SK-N-SH treated with all-trans-retinoic acid at 6 μM for 48 hours (cell line): ENCODE data around the gene SAXO1.
"Not testable (repeated sequence)": the region's sequence is repeated elsewhere in the genome, so short reads cannot be mapped to it uniquely, and the experiment has no call there.

Experiments used
- ATAC-seq: fragments of 200-7000 bp; cut with Tn5 transposase; 3 replicates; pipeline ENCODE4 v1.9.1; 2020; ENCODE audit warnings: mild to moderate bottlenecking, moderate library complexity
- CSDC2 ChIP-seq: fragments of 250-450 bp; sonication (Bioruptor Pico); IDR thresholded peaks from 2 replicates; pipeline ENCODE4 v1.5.0; 2020; ENCODE audit warnings: mild to moderate bottlenecking, moderate library complexity
- CSRNP3 ChIP-seq: fragments of 250-450 bp; sonication (Bioruptor Pico); IDR thresholded peaks from 2 replicates; pipeline ENCODE4 v1.5.1; 2021; ENCODE audit warnings: mild to moderate bottlenecking, moderate library complexity
- ESRRG ChIP-seq: fragments of 250-450 bp; sonication (Bioruptor Pico); IDR thresholded peaks from 2 replicates; pipeline ENCODE4 v1.6.1; 2021; ENCODE audit warnings: mild to moderate bottlenecking
- GLIS3 ChIP-seq: fragments of 250-450 bp; sonication (Bioruptor Pico); IDR thresholded peaks from 2 replicates; pipeline ENCODE4 v1.5.0; 2020; ENCODE audit warnings: mild to moderate bottlenecking, moderate library complexity
- ISL1 ChIP-seq: fragments of 250-450 bp; sonication (Bioruptor Pico); IDR thresholded peaks from 2 replicates; pipeline ENCODE4 v2.1.2; 2022; ENCODE audit warnings: mild to moderate bottlenecking, moderate library complexity
- OSR1 ChIP-seq: fragments of 250-450 bp; sonication (Bioruptor Pico); IDR thresholded peaks from 2 replicates; pipeline ENCODE4 v1.8.0; 2022; ENCODE audit warnings: moderate library complexity, mild to moderate bottlenecking, inconsistent platforms
- PATZ1 ChIP-seq: fragments of 250-450 bp; sonication (Bioruptor Pico); IDR thresholded peaks from 2 replicates; pipeline ENCODE4 v1.8.0; 2020; ENCODE audit warnings: mild to moderate bottlenecking, moderate library complexity, borderline replicate concordance
- POU6F1 ChIP-seq: fragments of 250-450 bp; sonication (Bioruptor Pico); IDR thresholded peaks from 2 replicates; pipeline ENCODE4 v1.8.0; 2021; ENCODE audit warnings: low read depth, mild to moderate bottlenecking, moderate library complexity, borderline replicate concordance
- PPARA ChIP-seq: fragments of 250-450 bp; sonication (Bioruptor Pico); IDR thresholded peaks from 2 replicates; pipeline ENCODE4 v1.5.0; 2020; ENCODE audit warnings: mild to moderate bottlenecking, borderline replicate concordance
- RARB ChIP-seq: fragments of 250-450 bp; sonication (Bioruptor Pico); IDR thresholded peaks from 2 replicates; pipeline ENCODE4 v1.8.0; 2021; ENCODE audit warnings: mild to moderate bottlenecking, moderate library complexity
- SNAI2 ChIP-seq: fragments of 250-450 bp; sonication (Bioruptor Pico); IDR thresholded peaks from 2 replicates; pipeline ENCODE4 v1.5.0; 2020; ENCODE audit warnings: mild to moderate bottlenecking, moderate library complexity
- TCF4 ChIP-seq: fragments of 250-450 bp; sonication (Bioruptor Pico); IDR thresholded peaks from 2 replicates; pipeline ENCODE4 v1.8.0; 2021; ENCODE audit warnings: mild to moderate bottlenecking, moderate library complexity, borderline replicate concordance
- TOX ChIP-seq: fragments of 250-450 bp; sonication (Bioruptor Pico); IDR thresholded peaks from 2 replicates; pipeline ENCODE4 v1.8.0; 2021; ENCODE audit warnings: mild to moderate bottlenecking, moderate library complexity, borderline replicate concordance
- ZFP3 ChIP-seq: fragments of 250-450 bp; sonication (Bioruptor Pico); IDR thresholded peaks from 2 replicates; pipeline ENCODE4 v1.5.0; 2020; ENCODE audit warnings: mild to moderate bottlenecking, moderate library complexity
- ZFP30 ChIP-seq: fragments of 450-650 bp; formaldehyde crosslinking; IDR thresholded peaks from 2 replicates; pipeline ENCODE4 v1.5.0; 2022; ENCODE audit warnings: mild to moderate bottlenecking, moderate library complexity
- ZNF565 ChIP-seq: fragments of 450-650 bp; formaldehyde crosslinking; conservative IDR thresholded peaks from 2 replicates; pipeline ENCODE4 v1.5.0; 2020; ENCODE audit warnings: low read depth, mild to moderate bottlenecking, moderate library complexity
- ZNF70 ChIP-seq: fragments of 450-650 bp; formaldehyde crosslinking; IDR thresholded peaks from 2 replicates; pipeline ENCODE4 v1.5.0; 2020; ENCODE audit warnings: mild to moderate bottlenecking, moderate library complexity
- ZNF8 ChIP-seq: fragments of 450-650 bp; formaldehyde crosslinking; IDR thresholded peaks from 2 replicates; pipeline ENCODE4 v1.5.0; 2020; ENCODE audit warnings: mild to moderate bottlenecking, moderate library complexity
- TF ChIP-seq, protein P1 (sequence below): fragments of 250-450 bp; sonication (Bioruptor Pico); IDR thresholded peaks from 2 replicates; pipeline ENCODE4 v1.5.1; 2020; ENCODE audit warnings: low read depth, mild to moderate bottlenecking, moderate library complexity

The SAXO1 gene

GRCh38 chr9:18997151-18997550, 35.9 kb downstream of the SAXO1 start:
- TF ChIP-seq PATZ1 (CRISPR knock-in tag): no peak
- TF ChIP-seq ESRRG: no peak
- no peak for TF ChIP-seq TOX
- TF ChIP-seq GLIS3 (CRISPR knock-in tag): no peak
- TF ChIP-seq ZNF565 (CRISPR knock-in tag): no peak
- TF ChIP-seq, protein P1, sequence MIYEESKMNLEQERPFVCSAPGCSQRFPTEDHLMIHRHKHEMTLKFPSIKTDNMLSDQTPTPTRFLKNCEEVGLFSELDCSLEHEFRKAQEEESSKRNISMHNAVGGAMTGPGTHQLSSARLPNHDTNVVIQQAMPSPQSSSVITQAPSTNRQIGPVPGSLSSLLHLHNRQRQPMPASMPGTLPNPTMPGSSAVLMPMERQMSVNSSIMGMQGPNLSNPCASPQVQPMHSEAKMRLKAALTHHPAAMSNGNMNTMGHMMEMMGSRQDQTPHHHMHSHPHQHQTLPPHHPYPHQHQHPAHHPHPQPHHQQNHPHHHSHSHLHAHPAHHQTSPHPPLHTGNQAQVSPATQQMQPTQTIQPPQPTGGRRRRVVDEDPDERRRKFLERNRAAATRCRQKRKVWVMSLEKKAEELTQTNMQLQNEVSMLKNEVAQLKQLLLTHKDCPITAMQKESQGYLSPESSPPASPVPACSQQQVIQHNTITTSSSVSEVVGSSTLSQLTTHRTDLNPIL (CRISPR knock-in tag): no peak
- TF ChIP-seq PPARA (CRISPR knock-in tag): no peak
- TF ChIP-seq CSRNP3 (CRISPR knock-in tag): no peak
- TF ChIP-seq TCF4 (CRISPR knock-in tag): no peak
- no peak for ATAC-seq

- no peak for ATAC-seq
- no peak for TF ChIP-seq POU6F1 (CRISPR knock-in tag)
These were observed 36.8 kb downstream of the SAXO1 start for GRCh38 chr9:18996211-18996610.

DNA sequence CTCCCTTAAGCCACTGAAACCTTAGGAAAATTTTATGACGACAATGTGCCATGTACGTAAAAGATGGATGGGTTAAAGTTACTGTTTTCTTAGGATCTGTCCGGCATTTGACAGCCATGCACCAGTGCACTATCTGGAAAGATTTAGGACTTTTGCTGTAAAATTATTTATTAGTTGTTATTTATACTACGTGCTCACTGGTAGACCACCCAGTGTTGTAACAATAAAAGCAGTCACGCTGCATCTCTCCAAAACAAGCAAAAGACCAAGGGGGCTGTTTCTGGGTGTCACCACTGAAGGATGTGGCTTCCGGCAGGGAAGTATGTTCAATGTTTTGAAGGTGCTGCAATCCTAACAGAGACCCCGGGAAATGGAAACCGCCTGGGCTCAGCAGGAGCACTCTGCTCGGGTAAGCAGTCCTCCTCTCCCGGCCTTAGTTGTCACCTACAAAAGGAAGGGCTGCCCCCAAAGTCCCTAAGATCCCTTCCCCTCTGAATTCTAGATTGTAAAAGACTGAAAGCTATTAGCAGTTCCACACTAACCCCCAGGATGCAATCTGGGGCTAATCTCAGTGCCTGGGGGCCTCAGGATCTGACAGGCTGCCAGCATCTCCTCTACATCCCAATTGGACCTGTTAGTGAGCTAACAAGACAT, 38.6 kb downstream of the SAXO1 start:
- TF ChIP-seq ZNF70 (CRISPR knock-in tag): no peak
- TF ChIP-seq, all 23 proteins: peak for 0
- no peak for ATAC-seq

GRCh38 chr9:18991197-18991596, 41.8 kb downstream of the SAXO1 start:
- not testable (repeated sequence) for ATAC-seq

- TF ChIP-seq OSR1 (CRISPR knock-in tag) (no peak), POU6F1 (CRISPR knock-in tag) (no peak), TOX (no peak), ZFP30 (CRISPR knock-in tag) (no peak), ZNF70 (CRISPR knock-in tag) (no peak)
- no peak for ATAC-seq
These were observed 42.5 kb downstream of the SAXO1 start for GRCh38 chr9:18990494-18990893.

- no peak for TF ChIP-seq ZNF565 (CRISPR knock-in tag)
- no peak for TF ChIP-seq ZFP3 (CRISPR knock-in tag)
- TF ChIP-seq ZFP30 (CRISPR knock-in tag): no peak
- no peak for TF ChIP-seq OSR1 (CRISPR knock-in tag)
- no peak for TF ChIP-seq RARB
- no peak for TF ChIP-seq PATZ1 (CRISPR knock-in tag)
- no peak for TF ChIP-seq SNAI2 (CRISPR knock-in tag)
- TF ChIP-seq ESRRG: no peak
- no peak for TF ChIP-seq CSDC2 (CRISPR knock-in tag)
- no peak for TF ChIP-seq TOX
- TF ChIP-seq ISL1 (CRISPR knock-in tag): no peak
- no peak for TF ChIP-seq CSRNP3 (CRISPR knock-in tag)
- TF ChIP-seq ZNF8 (CRISPR knock-in tag): no peak
- ATAC-seq: no peak
These were observed 43.1 kb downstream of the SAXO1 start for GRCh38 chr9:18989865-18990264.
